Fibroblast of the conjunctiva (primary cell): ENCODE results near the gene CTRB1.

Source experiments
- DNase-seq: peaks from one replicate; pipeline ENCODE4 v3.0.0-alpha.2; 2010; ENCODE audit warnings: low read depth

Gene CTRB1

GRCh38 chr16:75218256-75219076, at the start of gene CTRB1:
Gene CTRB1, plus strand, starts transcription at chr16:75218988. Its CDS starts 20 bp downstream, at chr16:75219008.
- no peak for DNase-seq

DNA sequence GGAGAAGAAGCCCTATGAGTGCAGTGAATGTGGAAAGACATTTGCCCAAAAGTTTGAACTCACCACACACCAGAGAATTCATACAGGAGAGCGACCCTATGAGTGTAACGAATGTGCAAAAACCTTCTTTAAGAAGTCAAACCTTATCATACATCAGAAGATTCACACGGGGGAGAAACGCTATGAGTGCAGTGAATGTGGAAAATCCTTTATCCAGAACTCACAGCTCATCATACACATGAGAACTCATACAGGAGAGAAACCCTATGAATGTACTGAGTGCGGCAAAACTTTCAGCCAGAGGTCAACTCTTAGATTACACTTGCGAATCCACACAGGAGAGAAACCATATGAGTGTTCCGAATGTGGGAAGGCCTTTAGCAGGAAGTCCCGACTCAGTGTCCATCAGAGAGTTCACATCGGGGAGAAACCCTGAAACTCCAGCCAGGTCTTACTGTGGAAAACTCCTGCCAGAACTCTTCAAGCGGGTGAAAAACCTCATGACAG, 48.8 kb upstream of the CTRB1 start:
- DNase-seq = no peak

- DNase-seq = no peak
Measured at GRCh38 chr16:75172578-75172977, 46.2 kb upstream of the CTRB1 start.

DNA sequence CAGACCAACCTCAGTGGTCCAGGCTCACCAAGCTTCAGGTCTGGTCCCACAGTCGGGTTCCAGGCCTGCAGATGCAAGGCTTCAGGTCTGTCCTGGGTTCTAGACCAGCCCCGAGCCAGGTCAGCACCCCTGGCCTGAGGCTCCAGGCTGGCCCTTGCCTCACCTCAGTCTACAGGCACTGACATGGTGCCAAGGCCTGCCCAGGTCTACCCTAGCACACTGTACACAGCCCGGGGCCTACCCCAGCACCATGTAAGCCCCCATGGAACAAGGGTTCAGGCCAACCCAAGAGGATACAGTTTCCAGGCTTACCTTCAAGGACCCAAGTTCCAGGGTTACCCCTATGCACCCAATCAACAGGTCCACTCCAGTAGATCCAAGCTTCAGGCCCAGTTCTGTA, 43.7 kb upstream of the CTRB1 start:
- no peak for DNase-seq

GRCh38 chr16:75176926-75177325, 41.9 kb upstream of the CTRB1 start:
- no peak for DNase-seq

DNA sequence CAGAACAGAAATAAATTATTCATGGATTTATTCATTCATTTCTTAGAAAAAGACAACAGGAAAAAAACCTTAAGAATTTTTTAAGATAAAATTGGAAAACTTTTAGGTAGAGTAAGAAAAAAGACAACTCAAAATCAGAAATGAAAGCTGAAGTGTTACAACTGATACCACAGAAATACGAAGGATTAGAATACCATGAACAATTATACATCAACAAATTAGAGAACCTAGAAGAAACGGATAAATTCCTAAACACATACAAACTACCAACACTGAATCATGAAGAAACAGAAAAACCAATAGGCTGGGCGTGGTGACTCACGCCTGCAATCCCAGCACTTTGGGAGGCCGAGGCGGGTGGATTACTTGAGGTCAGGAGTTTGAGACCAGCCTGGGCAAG, 39.6 kb upstream of the CTRB1 start:
- no peak for DNase-seq

GRCh38 chr16:75181630-75182029, 37.2 kb upstream of the CTRB1 start:
- DNase-seq = no peak

GRCh38 chr16:75188832-75189477, 29.8 kb upstream of the CTRB1 start:
- no peak for DNase-seq

- no peak for DNase-seq
Measured at GRCh38 chr16:75189638-75190245, 29.0 kb upstream of the CTRB1 start.

DNA sequence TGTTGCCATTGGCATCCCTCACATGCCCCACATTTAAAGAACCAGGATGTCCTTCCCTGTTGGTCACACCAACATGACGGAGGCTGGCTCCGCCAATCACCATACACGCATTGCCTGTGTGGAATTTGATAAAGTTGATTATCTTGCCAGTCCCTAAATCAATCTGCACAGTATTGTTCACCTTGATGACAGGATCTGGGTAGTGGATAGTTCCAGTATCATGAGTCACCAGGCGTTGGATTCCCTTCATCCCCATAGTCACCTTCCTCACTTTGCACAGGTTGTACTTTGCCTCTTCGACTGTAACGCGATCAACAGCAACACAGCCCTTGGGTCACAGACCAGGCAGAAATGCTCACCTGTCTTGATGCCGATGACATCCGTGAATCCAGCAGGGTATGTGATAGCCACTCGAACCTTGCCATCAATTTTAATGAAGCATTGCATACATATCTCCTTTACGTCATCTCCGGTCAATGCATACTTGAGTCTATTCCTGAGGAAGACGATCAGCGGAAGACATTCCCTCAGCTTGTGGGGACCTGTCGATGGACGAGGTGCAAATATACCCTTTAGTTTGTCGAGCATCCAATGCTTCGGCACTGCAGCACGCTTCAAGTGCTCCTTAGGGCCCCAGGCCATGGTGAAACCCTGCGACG, 26.1 kb upstream of the CTRB1 start:
- no peak for DNase-seq

GRCh38 chr16:75193265-75193650, 25.5 kb upstream of the CTRB1 start:
- DNase-seq = no peak

GRCh38 chr16:75193730-75194444, 24.9 kb upstream of the CTRB1 start:
- DNase-seq = no peak

DNA sequence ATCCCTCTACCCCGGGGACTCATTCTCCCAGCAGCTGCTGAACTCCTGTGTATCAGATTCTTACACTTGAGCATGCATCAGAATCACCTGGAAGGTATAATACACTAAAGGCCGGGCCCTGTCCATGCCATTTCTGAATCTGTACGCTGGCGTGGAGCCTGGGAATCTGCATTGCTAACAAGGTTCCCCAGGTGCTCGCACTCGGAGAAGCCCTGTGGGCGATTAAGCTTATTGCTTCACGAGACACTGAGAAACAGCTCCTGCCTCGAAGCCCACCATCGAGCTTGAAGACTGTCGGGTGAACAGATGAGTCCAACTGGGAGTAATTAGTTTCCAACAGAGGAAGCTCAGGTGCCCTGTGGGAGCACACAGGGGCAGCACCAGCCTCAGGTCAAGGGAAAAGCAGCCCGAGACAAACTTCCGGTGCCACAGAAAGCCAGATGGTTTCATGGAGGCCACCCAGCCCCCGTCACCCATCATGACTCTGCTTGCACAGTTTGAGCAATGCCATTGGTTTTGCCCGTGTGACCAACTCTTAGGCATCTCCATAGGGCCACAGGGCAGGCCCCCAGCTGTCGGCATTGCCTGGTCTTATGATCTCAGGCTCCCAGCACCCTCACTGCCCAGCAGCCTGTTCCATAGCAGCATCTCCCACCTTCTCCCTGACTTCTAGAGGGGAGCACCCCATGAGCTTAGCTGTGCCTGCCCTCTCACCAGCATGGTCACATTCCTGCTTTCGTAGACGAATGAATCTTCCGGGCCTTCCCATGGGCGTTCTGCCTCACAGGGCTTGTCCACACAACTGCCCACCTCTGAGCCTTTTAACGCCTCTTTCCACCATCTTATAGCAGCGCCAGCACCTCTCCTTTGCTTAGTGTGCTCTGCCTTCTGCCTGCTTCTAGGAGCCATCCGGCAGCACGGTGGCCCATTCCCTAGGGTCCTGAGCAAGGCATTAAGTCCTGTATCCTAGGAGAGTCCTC, 22.7 kb upstream of the CTRB1 start:
- DNase-seq = no peak

- no peak for DNase-seq
Measured at GRCh38 chr16:75196836-75197235, 22.0 kb upstream of the CTRB1 start.

- no peak for DNase-seq
Measured at GRCh38 chr16:75197522-75198134, 21.2 kb upstream of the CTRB1 start.

DNA sequence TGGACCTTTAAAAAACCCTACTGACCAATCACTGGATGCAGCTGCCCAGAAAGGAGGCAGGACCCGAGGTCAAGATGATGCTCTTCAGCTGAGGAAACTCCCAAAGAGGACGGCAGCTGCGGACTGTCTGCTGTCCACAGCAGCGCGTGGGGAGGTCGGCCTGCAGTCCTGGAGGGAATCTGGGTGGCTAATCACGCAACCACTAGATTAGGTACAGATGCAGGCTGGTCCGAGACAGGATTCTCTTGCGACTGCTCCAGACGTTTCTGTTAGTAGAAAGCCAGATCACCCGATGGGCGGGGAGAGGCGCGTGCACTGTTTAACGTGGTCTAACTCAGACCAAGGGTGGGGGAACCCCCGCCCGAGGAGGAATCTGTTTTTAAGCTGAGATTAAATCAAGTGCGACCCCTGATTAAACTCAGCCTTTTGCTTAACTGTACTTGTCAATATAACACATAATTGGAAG, 20.6 kb upstream of the CTRB1 start:
- DNase-seq = no peak

- no peak for DNase-seq
Measured at GRCh38 chr16:75202069-75202590, 16.7 kb upstream of the CTRB1 start.

GRCh38 chr16:75203096-75203495, 15.7 kb upstream of the CTRB1 start:
- DNase-seq = no peak

DNA sequence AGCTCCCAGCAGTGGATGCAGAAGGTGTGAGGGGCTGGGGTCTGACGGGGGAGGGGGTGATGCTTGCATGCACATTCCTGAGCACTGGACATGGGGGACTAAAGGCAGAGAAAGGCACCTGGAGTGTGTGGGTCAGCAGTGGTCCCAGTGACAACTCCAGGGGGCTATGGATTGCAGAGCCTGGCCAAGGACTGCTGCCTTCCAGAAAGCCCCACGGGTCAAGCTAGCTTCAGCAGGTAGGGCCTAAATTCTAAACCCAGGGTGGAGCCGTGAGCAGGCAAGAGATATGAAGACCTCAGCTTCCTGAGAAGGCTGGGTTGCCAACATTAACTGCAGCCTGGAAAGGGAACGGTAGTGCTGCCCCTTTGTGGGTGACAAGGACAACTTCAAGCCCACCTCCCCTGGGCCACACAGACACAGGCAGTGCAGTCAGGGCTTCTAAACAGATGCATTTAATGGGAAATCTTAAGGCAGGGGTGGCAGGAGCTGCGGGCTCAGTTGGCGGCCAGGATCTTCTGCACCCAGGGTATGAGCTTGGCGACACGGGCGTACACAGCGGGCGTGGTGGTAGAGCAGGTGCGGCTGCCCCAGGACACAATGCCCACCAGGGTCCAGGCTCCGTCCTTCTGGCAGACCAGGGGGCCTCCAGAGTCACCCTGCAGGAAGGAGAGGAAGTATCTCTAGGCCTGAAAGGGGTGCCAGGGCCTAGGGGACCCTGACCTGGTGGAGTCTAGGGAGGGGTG, 14.9 kb upstream of the CTRB1 start:
- DNase-seq = no peak
